ENCODE measurements around the gene PKD1L1.

Gene PKD1L1

DNA sequence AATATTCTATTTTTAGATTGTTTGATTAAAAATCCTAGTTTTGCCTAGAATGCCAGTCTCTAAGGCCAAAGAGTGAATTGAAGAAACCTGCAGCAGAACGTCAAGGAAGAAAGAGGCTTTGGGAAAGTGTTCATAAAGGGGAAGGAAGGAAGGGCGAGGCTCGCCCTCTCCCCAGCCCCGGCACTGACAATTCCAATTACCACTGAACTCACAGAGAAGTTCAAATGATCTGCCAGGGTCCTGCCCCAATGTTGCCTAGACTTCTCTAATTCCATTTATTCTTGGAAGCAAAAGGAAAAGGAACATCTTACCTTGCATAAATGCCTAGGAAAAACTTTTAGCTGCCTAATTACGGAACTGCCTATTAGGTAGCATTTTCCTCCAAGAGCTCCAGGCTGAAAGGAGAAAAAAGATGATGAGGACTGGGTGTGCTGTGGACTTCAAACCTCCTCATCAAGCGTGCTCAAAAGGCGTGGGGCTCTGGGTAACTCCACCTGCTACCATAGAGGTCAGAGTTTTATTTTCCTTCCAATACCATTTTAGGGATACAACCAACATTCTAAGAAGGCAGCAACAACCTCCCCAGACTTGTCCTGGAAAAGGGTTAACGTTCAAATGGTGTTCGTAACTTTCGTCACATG, 134.5 kb downstream of the PKD1L1 start:
- DNase-seq (ENCODE audit: low read depth, low spot score), result no peak
- POLR2A ChIA-PET, result no interaction called here
- TF ChIP-seq, protein P1, sequence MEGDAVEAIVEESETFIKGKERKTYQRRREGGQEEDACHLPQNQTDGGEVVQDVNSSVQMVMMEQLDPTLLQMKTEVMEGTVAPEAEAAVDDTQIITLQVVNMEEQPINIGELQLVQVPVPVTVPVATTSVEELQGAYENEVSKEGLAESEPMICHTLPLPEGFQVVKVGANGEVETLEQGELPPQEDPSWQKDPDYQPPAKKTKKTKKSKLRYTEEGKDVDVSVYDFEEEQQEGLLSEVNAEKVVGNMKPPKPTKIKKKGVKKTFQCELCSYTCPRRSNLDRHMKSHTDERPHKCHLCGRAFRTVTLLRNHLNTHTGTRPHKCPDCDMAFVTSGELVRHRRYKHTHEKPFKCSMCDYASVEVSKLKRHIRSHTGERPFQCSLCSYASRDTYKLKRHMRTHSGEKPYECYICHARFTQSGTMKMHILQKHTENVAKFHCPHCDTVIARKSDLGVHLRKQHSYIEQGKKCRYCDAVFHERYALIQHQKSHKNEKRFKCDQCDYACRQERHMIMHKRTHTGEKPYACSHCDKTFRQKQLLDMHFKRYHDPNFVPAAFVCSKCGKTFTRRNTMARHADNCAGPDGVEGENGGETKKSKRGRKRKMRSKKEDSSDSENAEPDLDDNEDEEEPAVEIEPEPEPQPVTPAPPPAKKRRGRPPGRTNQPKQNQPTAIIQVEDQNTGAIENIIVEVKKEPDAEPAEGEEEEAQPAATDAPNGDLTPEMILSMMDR (IDR thresholded peaks at IDR 0.05; ENCODE audit: insufficient read depth, low read length, missing control alignments), result no peak
- H3K4me3 ChIP-seq (ENCODE audit: low read depth, low read length), result no peak overlapping the region
- CTCF ChIA-PET, result interaction anchor here (0.9 to 1.2 kb wide), 3 partner anchors 17 to 548 kb away, joined by 3 to 4 read pairs (median 3); no protein-coding TSS in a partner anchor

DNA sequence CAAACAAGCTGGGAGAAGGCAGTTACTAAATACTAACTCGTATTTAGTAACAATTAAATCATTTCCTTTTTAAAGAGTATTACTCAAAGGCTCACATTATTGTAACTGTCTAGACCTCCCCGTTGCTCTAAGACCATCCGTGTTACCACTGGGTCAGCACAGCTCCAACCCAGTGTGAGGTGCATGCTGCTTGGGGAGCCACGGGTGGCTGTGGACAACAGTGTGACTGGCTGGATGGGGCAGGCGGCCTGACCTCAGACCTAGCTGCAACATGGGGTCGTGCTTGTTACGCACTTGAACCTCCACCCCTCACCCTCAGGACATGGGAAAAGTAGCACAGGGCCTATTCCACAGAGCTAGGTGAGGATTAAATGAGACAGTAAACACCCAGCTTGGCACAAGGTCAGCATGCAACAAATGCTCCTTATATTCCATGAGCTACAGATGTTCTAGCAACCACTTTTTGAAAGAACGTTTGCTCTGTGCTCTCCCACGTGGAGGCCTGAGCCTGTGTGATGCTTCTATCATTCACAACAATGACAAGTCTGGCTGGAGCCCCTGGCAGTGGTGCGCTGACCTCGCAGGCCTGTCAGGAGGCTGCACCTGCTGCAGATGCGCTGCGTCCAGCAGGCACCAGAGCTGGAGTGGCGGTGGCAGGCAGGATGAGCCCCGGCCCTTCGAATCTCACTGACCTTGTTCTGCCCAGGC, 135.7 kb downstream of the PKD1L1 start:
- ChIA-PET POLR2A (no interaction called here), CTCF (interaction anchor here (1.1 to 1.6 kb wide), 2 partner anchors 377 to 546 kb away, joined by 4 to 7 read pairs; no protein-coding TSS in a partner anchor)
- TF ChIP-seq, protein P1 (IDR thresholded peaks at IDR 0.05; ENCODE audit: insufficient read depth, low read length, missing control alignments), result no peak
- DNase-seq (ENCODE audit: low read depth, low spot score), result no peak
- no peak overlapping the region for H3K4me3 ChIP-seq (ENCODE audit: low read depth, low read length)

DNA sequence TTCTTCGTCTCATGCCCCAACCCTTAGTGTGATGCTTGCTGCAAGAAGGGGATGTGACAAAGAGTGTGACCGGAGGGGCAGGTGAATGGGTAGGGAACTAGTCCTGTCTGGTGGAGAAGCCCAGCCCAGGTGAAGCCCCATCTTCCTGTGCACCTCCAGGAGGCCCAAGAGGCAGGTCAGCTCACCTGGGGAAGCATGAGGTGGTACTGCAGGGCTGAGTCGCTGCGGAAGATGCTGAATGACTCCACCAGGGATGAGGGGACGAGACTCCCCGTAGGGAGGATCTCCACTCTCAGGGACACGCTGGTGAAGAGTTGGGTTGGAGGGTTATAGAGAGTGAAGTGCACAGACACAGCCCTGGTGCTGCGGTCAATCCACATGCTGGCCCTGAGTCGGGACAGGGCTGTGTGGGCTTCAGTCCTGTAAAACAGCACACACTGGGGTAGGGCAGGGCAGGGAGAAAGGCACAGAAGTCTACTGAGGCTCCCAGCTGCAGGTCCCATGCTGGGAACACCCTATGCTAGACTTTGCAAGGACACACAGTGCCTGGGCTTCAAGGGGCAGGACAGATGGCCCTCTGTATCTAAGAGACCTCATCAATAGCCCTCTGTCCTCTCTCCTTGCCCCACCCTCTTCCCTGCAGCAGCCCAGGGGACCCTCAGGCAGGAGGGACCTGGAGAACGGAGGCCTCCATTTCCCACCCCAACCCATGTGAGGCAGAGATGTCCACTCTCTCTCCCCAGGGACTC, 136.5 kb downstream of the PKD1L1 start:
- CTCF ChIA-PET, result interaction anchor here (1.3 to 1.6 kb wide), 2 partner anchors 376 to 546 kb away, joined by 3 to 7 read pairs; no protein-coding TSS in a partner anchor
- TF ChIP-seq, protein P1 (IDR thresholded peaks at IDR 0.05; ENCODE audit: insufficient read depth, low read length, missing control alignments), result no peak
- POLR2A ChIA-PET, result interaction anchor here (0.6 kb wide), 1 partner anchor 54 kb away, joined by 3 read pairs; no protein-coding TSS in a partner anchor
- H3K4me3 ChIP-seq (ENCODE audit: low read depth, low read length), result no peak overlapping the region
- no peak for DNase-seq (ENCODE audit: low read depth, low spot score)

DNA sequence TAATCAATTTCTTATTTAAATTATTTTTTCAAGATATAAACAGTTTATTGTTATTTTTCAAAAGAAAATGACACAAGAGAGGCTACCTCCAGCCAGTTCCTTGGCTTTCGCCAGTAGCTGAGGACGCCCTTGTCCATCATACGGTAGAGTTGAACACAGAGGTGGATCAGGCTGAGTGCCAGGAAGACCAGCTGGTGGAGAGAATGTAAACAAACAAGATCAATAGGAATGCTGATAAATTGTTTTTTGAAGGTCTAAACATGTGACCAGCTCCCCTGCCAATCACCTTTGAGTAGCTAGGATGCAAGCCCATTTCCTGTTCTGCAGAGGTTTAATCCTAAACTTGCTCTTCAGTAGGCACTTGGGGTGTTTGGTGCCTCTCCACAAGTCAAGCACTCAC, 138.9 kb downstream of the PKD1L1 start:
- no peak overlapping the region for H3K4me3 ChIP-seq (ENCODE audit: low read depth, low read length)
- DNase-seq (ENCODE audit: low read depth, low spot score), result no peak
- TF ChIP-seq, protein P1 (IDR thresholded peaks at IDR 0.05; ENCODE audit: insufficient read depth, low read length, missing control alignments), result no peak
- ChIA-PET POLR2A (no interaction called here), CTCF (interaction anchor here (0.6 to 3.1 kb wide), 2 partner anchors 11 to 375 kb away, joined by 3 to 21 read pairs; no protein-coding TSS in a partner anchor)

DNA sequence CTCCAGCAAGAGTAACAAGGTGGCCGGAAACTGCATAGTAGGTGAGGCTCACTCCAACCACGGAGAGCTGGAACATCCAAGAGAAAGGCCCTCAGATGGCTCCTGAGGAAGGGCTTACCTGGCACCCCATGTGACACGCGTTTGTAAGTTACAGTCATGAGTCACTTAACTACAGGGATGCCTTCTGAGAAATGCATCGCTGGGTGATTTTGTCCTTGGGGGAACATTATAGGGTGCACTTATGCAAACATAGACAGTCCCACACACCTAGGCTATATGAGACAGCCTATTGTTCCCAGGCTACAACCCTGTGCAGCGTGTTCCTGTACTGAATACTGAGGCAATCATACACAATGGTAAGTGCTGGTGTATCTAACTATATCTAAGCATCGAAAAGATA, 139.9 kb downstream of the PKD1L1 start:
- POLR2A ChIA-PET, result no interaction called here
- H3K4me3 ChIP-seq (ENCODE audit: low read depth, low read length), result no peak overlapping the region
- no peak for DNase-seq (ENCODE audit: low read depth, low spot score)
- CTCF ChIA-PET, result interaction anchor here (0.9 to 3.1 kb wide), 2 partner anchors 11 to 12 kb away, joined by 3 to 21 read pairs; no protein-coding TSS in a partner anchor
- TF ChIP-seq, protein P1 (IDR thresholded peaks at IDR 0.05; ENCODE audit: insufficient read depth, low read length, missing control alignments), result no peak

All from AG04449 (cell line).